ENCODE data around the gene CLN6.

CLN6 gene

DNA sequence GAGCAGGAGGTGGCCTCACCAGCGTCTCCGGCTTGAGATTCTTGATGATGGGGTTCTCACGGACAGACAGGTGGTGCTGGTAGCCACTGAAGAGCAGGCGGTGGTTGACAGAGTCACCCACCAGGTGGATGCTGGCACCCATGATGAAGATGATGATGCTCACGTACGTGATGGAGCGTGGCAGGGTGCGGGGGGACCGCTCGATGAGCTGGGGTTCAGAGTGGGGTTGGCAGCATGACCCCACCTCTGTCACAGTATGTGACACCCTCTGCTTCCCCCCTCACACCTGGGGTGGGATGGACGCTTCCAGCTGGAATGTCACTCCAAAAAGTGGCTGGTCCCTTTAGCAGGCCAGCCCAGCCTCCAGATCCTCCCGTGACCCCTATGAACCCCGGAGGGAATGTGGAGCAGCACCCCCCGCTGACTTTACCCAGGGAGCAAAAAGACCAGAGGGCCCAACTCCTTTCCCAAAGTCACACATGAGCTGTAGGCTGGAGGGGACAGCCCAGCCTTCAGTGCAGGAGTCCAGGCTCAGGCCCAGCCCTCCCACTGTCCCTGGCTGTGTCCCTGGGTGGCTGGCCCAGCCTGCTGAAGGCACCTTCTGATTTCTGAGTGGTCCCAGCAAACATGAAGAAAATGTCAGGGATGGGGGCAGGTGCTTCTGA is 17.7 kb downstream of the CLN6 start:
- peaks cover 33% of the 10 kb centered on the region; the same call in 1 of the 2 replicates for H3K36me3 ChIP-seq (ENCODE audit: insufficient read depth, low read length)
- H3K79me2 ChIP-seq (ENCODE audit: insufficient read depth, low read length), result peaks cover 24% of the 10 kb centered on the region; the same call in 1 of the 2 replicates

DNA sequence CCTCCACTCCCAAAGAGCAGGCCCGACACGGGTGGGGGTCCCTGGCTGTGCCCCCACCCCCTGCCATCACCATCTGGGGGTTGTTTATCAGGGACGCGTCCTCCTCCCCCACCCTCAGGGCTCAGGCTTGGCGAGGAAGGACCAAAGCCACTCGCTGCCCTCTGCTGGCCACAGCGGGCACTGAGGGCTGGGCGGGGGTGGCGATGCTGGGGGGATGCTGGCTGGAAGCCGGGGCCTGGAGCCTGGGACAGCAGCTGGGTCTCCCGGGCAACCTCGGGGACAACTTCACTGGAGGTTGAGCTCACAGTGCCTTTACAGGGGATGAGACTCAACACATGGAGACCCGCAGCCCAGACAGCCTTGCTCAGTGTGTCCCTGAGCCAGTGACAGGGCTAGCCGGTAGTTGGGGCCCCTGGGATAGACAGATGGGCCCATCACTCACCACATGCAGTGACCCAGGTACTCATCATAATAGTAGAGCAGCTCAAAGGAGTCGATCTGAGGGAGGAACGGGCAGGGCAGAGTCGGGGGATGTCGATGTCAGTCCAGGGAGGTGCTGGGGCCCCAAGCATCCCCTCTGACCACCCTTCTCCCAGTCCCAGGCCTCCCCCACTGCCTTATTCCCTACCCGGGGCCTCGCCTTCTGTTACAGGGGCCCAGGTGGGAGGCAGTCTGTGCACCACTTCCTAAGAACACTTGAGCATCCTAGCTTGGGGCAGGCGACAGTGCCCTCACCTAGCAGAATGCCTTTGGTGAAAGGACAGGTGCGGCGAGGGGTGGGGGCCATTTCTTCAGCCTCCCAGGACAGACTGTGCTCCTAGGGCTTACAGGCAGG is 18.5 kb downstream of the CLN6 start:
- Histone ChIP-seq H4K20me1 (ENCODE audit: insufficient read depth, low read length, poor library complexity, severe bottlenecking) (peaks cover 17% of the 10 kb centered on the region), H3K36me3 (ENCODE audit: insufficient read depth, low read length) (peaks cover 37% of the 10 kb centered on the region; the same call in 1 of the 2 replicates), H3K4me1 (ENCODE audit: insufficient read depth, low read length, poor library complexity, severe bottlenecking) (no peaks in the 10 kb centered on the region), H3K4me2 (ENCODE audit: low read depth, low read length, poor library complexity, severe bottlenecking) (no peak overlapping the region), H3K79me2 (ENCODE audit: insufficient read depth, low read length) (peaks cover 17% of the 10 kb centered on the region; the same call in 1 of the 2 replicates), H3K4me3 (ENCODE audit: low read length, poor library complexity, severe bottlenecking) (no peak overlapping the region), H2AFZ (ENCODE audit: low read length) (no peak overlapping the region), H3F3A (ENCODE audit: low read depth) (no peaks in the 10 kb centered on the region), H3K27me3 (ENCODE audit: insufficient read depth, low read length, poor library complexity, severe bottlenecking) (no peaks in the 10 kb centered on the region), H3K9me3 (ENCODE audit: insufficient read depth, low read depth, low read length) (no peaks in the 10 kb centered on the region), H3K9me2 (replicated peaks; ENCODE audit: low read depth, low read length) (no peaks in the 10 kb centered on the region), H3K9ac (ENCODE audit: low read depth, low read length, poor library complexity, severe bottlenecking) (no peak overlapping the region)
- TF ChIP-seq, protein P1, sequence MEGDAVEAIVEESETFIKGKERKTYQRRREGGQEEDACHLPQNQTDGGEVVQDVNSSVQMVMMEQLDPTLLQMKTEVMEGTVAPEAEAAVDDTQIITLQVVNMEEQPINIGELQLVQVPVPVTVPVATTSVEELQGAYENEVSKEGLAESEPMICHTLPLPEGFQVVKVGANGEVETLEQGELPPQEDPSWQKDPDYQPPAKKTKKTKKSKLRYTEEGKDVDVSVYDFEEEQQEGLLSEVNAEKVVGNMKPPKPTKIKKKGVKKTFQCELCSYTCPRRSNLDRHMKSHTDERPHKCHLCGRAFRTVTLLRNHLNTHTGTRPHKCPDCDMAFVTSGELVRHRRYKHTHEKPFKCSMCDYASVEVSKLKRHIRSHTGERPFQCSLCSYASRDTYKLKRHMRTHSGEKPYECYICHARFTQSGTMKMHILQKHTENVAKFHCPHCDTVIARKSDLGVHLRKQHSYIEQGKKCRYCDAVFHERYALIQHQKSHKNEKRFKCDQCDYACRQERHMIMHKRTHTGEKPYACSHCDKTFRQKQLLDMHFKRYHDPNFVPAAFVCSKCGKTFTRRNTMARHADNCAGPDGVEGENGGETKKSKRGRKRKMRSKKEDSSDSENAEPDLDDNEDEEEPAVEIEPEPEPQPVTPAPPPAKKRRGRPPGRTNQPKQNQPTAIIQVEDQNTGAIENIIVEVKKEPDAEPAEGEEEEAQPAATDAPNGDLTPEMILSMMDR (conservative IDR thresholded peaks at IDR 0.05; ENCODE audit: low read length), result peak; percentile 76
- TF ChIP-seq EZH2phosphoT487 (IDR thresholded peaks at IDR 0.05; ENCODE audit: borderline replicate concordance), result no peak

More for the DNA sequence above, 17.7 kb downstream of the CLN6 start:
- no peaks in the 10 kb centered on the region for H3K4me1 ChIP-seq (ENCODE audit: insufficient read depth, low read length, poor library complexity, severe bottlenecking)
- peaks cover 17% of the 10 kb centered on the region for H4K20me1 ChIP-seq (ENCODE audit: insufficient read depth, low read length, poor library complexity, severe bottlenecking)
- no peak overlapping the region for H3K4me2 ChIP-seq (ENCODE audit: low read depth, low read length, poor library complexity, severe bottlenecking)
- no peaks in the 10 kb centered on the region for H3K27me3 ChIP-seq (ENCODE audit: insufficient read depth, low read length, poor library complexity, severe bottlenecking)
- H3K9me2 ChIP-seq (replicated peaks; ENCODE audit: low read depth, low read length), result no peaks in the 10 kb centered on the region
- H3K9me3 ChIP-seq (ENCODE audit: insufficient read depth, low read depth, low read length), result no peaks in the 10 kb centered on the region
- H3K4me3 ChIP-seq (ENCODE audit: low read length, poor library complexity, severe bottlenecking), result no peak overlapping the region
- no peak for TF ChIP-seq EZH2phosphoT487 (IDR thresholded peaks at IDR 0.05; ENCODE audit: borderline replicate concordance)
- TF ChIP-seq, protein P1 (conservative IDR thresholded peaks at IDR 0.05; ENCODE audit: low read length), result no peak
- H2AFZ ChIP-seq (ENCODE audit: low read length), result no peak overlapping the region
- H3F3A ChIP-seq (ENCODE audit: low read depth), result no peaks in the 10 kb centered on the region
- H3K9ac ChIP-seq (ENCODE audit: low read depth, low read length, poor library complexity, severe bottlenecking), result no peak overlapping the region

DNA sequence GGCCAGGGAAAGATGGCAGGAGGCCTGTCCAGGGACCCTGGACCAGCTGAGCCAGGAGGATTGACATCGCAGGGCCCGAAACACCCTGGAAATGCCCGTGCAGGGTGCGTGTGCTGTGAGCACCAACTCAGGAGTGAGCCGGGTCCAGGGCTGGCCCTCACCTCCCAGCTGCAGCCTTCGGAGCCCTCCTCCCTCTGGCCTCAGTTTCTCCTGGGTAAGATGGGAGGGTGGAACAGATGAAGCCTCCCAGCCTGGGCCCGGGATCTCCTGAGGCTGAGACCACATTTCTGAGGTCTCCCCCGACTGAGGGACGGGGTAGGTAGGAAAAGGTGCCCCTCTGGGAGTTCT is 19.1 kb downstream of the CLN6 start:
- no peaks in the 10 kb centered on the region for H3F3A ChIP-seq (ENCODE audit: low read depth)

More for the DNA sequence above, 19.1 kb downstream of the CLN6 start:
- Histone ChIP-seq H3K9me3 (ENCODE audit: insufficient read depth, low read depth, low read length) (no peaks in the 10 kb centered on the region), H3K4me3 (ENCODE audit: low read length, poor library complexity, severe bottlenecking) (no peak overlapping the region), H3K9ac (ENCODE audit: low read depth, low read length, poor library complexity, severe bottlenecking) (no peak overlapping the region), H4K20me1 (ENCODE audit: insufficient read depth, low read length, poor library complexity, severe bottlenecking) (peaks cover 17% of the 10 kb centered on the region), H3K4me1 (ENCODE audit: insufficient read depth, low read length, poor library complexity, severe bottlenecking) (no peaks in the 10 kb centered on the region), H3K9me2 (replicated peaks; ENCODE audit: low read depth, low read length) (no peaks in the 10 kb centered on the region), H2AFZ (ENCODE audit: low read length) (no peak overlapping the region), H3K79me2 (ENCODE audit: insufficient read depth, low read length) (peaks cover 10% of the 10 kb centered on the region; the same call in 1 of the 2 replicates), H3K36me3 (ENCODE audit: insufficient read depth, low read length) (peaks cover 40% of the 10 kb centered on the region; the same call in 1 of the 2 replicates), H3K27me3 (ENCODE audit: insufficient read depth, low read length, poor library complexity, severe bottlenecking) (no peaks in the 10 kb centered on the region), H3K4me2 (ENCODE audit: low read depth, low read length, poor library complexity, severe bottlenecking) (no peak overlapping the region)
- TF ChIP-seq, protein P1 (conservative IDR thresholded peaks at IDR 0.05; ENCODE audit: low read length), result no peak
- no peak for TF ChIP-seq EZH2phosphoT487 (IDR thresholded peaks at IDR 0.05; ENCODE audit: borderline replicate concordance)
